ENCODE data around the gene SCFD1.
"Not testable (repeated sequence)": the region's sequence is repeated elsewhere in the genome, so short reads cannot be mapped to it uniquely, and the experiment has no call there.

Gene SCFD1

GRCh38 chr14:30610787-30611343, 11.3 kb upstream of the SCFD1 start:
- peak; percentile 53 for DNase-seq (ENCODE audit: low read depth, low spot score)

- DNase-seq (ENCODE audit: low read depth, low spot score): no peak
These were observed 8.0 kb upstream of the SCFD1 start for GRCh38 chr14:30614155-30614554.

GRCh38 chr14:30620178-30620577, 1.9 kb upstream of the SCFD1 start:
- no peak for DNase-seq (ENCODE audit: low read depth, low spot score)

GRCh38 chr14:30621354-30621939, 672 bp upstream of the SCFD1 start:
- DNase-seq (ENCODE audit: low read depth, low spot score): peak; percentile 5

GRCh38 chr14:30623412-30624131, 1.5 kb downstream of the SCFD1 start:
- DNase-seq (ENCODE audit: low read depth, low spot score): no peak

- DNase-seq (ENCODE audit: low read depth, low spot score): no peak
These were observed 2.0 kb downstream of the SCFD1 start for GRCh38 chr14:30624132-30624423.

GRCh38 chr14:30625533-30625932, 3.4 kb downstream of the SCFD1 start:
- no peak for DNase-seq (ENCODE audit: low read depth, low spot score)

- not testable (repeated sequence) for DNase-seq (ENCODE audit: low read depth, low spot score)
These were observed 7.3 kb downstream of the SCFD1 start for GRCh38 chr14:30629432-30629831.

- DNase-seq (ENCODE audit: low read depth, low spot score): no peak
These were observed 8.1 kb downstream of the SCFD1 start for GRCh38 chr14:30630248-30630647.

- DNase-seq (ENCODE audit: low read depth, low spot score): no peak
These were observed 10.6 kb downstream of the SCFD1 start for GRCh38 chr14:30632730-30633129.

GRCh38 chr14:30638926-30639325, 16.8 kb downstream of the SCFD1 start:
- no peak for DNase-seq (ENCODE audit: low read depth, low spot score)

GRCh38 chr14:30641207-30641606, 19.1 kb downstream of the SCFD1 start:
- DNase-seq (ENCODE audit: low read depth, low spot score): no peak

GRCh38 chr14:30644462-30644861, 22.3 kb downstream of the SCFD1 start:
- not testable (repeated sequence) for DNase-seq (ENCODE audit: low read depth, low spot score)

GRCh38 chr14:30645600-30645999, 23.5 kb downstream of the SCFD1 start:
- no peak for DNase-seq (ENCODE audit: low read depth, low spot score)

- no peak for DNase-seq (ENCODE audit: low read depth, low spot score)
These were observed 26.4 kb downstream of the SCFD1 start for GRCh38 chr14:30648471-30648870.

- no peak for DNase-seq (ENCODE audit: low read depth, low spot score)
These were observed 29.8 kb downstream of the SCFD1 start for GRCh38 chr14:30651937-30652336.

GRCh38 chr14:30655124-30655523, 33.0 kb downstream of the SCFD1 start:
- DNase-seq (ENCODE audit: low read depth, low spot score): no peak

- no peak for DNase-seq (ENCODE audit: low read depth, low spot score)
These were observed 33.5 kb downstream of the SCFD1 start for GRCh38 chr14:30655658-30656057.

- no peak for DNase-seq (ENCODE audit: low read depth, low spot score)
These were observed 34.1 kb downstream of the SCFD1 start for GRCh38 chr14:30656190-30656632.

GRCh38 chr14:30657050-30657449, 34.9 kb downstream of the SCFD1 start:
- DNase-seq (ENCODE audit: low read depth, low spot score): peak; percentile 4

- DNase-seq (ENCODE audit: low read depth, low spot score): no peak
These were observed 35.6 kb downstream of the SCFD1 start for GRCh38 chr14:30657606-30658163.

GRCh38 chr14:30658645-30659044, 36.5 kb downstream of the SCFD1 start:
- no peak for DNase-seq (ENCODE audit: low read depth, low spot score)

GRCh38 chr14:30669594-30669993, 47.5 kb downstream of the SCFD1 start:
- DNase-seq (ENCODE audit: low read depth, low spot score): no peak

Data from brain pericyte (primary cell).